ENCODE measurements around the gene AFF1.

AFF1 gene

GRCh38 chr4:86950831-86951525 is 16.2 kb downstream of the AFF1 start:
- DNase-seq (ENCODE audit: low read depth) = no peak

- no peak for DNase-seq (ENCODE audit: low read depth)
Observed at GRCh38 chr4:86955888-86956451, 21.2 kb downstream of the AFF1 start.

- DNase-seq (ENCODE audit: low read depth) = no peak
Observed at GRCh38 chr4:86957215-86957614, 22.4 kb downstream of the AFF1 start.

- DNase-seq (ENCODE audit: low read depth) = no peak
Observed at GRCh38 chr4:86959588-86960500, 25.0 kb downstream of the AFF1 start.

DNA sequence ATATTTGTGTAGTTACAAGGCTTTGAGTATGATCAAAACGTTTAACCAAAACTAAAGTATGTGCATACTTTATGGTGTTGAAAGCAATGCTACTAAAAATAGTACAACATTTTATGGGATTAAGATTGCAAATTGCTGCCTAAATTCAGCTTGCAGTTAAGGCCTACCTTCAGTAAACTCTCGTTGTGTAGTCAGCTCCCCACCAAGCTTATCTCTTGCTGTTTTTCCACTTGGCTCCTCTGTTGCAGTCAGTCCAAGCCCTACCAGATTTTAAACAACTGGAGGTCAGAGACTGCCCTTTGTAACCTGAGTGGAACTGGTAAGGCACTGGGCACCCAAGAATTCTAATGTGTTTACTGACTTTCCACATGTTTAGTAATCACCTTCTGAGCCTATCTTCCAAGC is 25.7 kb downstream of the AFF1 start:
- DNase-seq (ENCODE audit: low read depth) = no peak

DNA sequence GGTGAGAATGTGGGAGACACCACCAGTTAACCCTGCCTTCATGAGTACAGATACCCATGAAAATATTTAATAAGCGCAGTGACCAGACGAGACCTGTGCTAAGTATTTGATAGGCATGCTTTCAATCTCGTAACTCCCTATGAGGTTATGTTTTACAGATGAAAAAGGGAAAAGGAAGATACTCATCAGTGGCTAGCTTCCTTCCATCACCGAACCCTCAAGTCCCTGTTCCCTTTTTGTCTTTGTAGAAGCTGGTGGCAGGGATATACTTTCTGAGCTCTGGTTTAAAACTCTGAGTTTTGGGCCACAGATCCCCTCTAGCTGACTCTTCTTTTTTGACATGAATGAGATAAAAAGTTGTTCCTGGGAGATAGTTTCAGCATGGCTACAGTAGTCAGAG is 26.3 kb downstream of the AFF1 start:
- no peak for DNase-seq (ENCODE audit: low read depth)

GRCh38 chr4:86961605-86962295 is 26.9 kb downstream of the AFF1 start:
- DNase-seq (ENCODE audit: low read depth) = no peak

GRCh38 chr4:86963697-86964096 is 28.9 kb downstream of the AFF1 start:
- DNase-seq (ENCODE audit: low read depth) = no peak

DNA sequence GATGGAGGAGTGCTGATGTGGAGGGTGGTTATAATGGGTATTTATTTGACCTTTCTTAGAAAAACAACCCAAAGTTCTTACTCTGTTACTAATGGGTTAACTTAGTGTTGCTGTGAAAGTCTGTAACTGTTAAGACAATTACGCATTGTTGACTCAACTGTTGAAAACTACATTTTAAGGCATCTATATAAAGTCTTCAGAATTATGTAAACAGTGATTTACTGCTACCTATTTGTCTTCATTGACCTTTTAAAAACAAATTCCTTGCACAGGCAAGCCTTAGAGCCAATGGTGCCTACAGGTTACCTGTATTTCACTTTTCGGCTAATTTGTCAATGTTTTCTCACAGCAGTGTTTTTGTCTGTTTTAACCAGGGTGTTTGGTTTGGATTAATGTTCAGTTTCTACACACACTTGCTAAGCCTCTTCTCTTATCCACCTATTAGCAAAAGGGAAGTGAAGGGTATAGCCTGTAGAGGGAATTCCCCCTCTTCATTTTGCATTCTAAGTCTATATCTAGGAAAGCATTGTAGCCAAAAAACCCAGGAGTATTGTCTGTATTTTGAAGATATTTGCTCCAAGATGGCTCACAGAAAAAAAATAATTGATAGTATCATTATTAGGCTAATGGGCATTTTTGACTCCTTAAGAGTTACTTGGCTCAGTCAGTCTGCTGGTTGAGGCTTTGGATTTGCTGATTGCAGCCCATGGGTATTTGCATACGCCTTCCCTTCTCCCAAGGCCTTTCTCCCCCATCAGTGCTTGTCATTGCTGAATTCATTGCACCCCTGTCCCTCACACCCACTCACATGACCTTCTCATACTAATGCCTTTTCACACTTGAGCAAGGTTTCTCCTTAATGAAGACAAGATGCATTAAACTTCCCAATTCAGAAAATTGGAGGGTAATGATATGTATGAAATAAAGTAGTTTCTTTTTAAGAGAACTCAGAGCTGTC is 30.5 kb downstream of the AFF1 start:
- DNase-seq (ENCODE audit: low read depth) = no peak

DNA sequence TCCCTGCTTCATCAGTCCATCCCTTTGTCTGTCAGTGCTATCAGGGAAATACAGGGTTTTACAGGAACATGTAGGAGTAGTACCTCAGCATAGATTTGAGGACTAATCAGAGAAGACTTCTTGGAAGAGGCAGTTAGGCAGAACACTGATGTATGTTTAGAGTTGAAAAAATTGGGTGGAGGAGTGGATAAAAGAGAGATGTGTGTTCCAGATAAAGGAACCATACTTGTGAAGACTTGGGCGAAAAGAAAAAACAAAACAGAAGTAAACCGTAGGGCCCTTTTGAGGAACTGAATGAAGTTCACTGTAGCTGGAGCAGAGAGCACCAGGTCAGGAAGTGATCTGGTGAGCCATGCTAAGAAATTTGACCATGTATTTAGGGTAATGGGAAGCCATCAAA is 32.3 kb downstream of the AFF1 start:
- DNase-seq (ENCODE audit: low read depth) = no peak

DNA sequence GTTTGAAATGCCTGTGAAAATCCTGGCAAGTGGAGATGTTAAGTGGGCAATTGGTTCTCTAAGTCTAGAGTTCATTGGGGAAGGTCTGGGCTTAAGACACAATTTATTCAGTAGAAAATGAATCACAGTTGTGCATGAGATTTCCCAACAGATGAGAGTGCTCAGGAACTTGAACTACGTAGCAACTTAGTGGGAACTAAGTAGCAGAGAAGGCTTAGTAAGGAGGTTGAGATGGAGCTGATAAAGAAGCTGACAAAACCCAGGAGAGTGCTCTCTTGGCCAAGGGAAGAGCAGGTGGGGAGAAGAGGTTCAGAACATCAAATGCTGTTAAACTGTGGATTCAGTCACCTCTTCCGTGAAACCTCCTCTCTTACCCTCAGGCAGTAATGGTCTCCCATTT is 33.0 kb downstream of the AFF1 start:
- no peak for DNase-seq (ENCODE audit: low read depth)

- no peak for DNase-seq (ENCODE audit: low read depth)
Observed at GRCh38 chr4:86968547-86968946, 33.7 kb downstream of the AFF1 start.

DNA sequence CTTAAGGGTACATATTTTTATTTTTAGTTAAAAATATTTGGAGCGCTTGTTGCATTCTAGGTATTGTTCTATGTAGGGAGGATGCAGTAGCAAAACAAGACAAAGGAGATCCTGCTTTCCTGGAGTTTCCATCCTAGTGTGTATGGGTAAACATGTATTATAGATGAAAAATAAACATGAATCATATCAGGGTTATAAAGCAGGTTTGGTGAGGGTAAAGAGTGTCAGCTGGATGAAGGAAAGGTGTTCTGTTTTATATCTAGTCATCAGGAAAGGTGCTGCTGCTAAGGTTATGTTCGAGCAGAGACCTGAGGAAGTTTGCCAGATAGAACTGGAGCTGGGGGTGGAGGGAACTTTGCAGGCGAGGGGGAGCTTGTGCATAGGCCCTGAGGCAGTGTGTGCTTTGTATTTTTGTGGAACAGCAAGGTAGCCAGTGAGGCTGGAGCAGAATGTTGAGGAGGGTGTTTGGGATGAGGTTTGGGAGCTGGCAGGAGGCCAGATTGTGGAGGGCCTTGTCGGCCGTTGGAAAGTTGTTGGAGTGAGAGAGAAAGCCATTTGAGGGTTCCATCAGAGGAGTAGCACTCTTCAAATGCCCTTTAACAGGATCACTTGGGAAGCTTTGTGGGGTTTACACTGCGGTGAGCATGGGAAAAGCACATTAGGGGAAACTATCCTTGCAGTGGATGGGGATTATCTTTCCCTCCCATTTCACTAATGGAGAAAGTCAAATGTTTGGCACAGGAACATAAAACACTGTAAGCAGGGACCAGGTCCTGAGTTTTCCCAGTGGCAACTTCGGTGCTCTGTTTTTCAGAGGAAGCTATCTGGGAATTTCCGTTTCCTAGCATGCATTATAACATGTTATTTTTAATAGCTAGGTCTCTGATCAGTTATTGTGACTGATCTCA is 35.9 kb downstream of the AFF1 start:
- DNase-seq (ENCODE audit: low read depth) = no peak

DNA sequence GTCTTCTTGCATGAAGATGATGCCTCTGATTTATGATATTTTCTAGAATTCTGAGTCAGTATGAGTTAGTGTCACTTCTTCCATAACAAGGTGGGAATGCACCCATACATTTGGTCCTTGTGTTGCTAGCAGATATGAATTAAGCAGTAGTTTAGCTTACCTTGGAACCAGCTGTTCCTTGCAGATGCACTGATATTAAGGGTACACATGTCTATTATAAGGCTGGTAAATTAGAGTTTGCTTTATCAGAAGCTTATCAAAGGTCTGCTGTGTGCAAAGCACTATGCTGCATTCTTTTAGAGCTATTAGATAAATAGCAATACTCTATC is 36.5 kb downstream of the AFF1 start:
- no peak for DNase-seq (ENCODE audit: low read depth)

- DNase-seq (ENCODE audit: low read depth) = no peak
Observed at GRCh38 chr4:86972997-86973396, 38.2 kb downstream of the AFF1 start.

DNA sequence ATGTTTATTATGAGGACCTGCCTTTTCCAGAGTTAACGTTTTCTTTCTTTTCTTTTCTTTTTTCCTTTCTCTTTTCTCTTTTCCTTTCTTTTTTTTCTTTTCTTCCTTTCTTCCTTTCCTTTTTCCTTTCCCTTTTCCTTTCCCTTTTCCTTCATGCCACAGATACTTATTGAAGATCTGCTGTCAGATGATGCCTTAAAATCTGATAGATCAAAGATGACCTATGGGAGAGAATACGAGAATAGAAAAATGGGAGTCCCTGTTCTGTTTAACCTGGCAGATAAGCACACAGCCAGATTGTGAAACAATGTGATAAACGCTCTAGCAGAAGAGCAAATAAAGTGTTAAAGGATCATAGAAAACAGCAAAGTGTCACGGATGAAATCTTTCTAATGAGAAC is 38.9 kb downstream of the AFF1 start:
- no peak for DNase-seq (ENCODE audit: low read depth)

GRCh38 chr4:86974551-86974994 is 39.8 kb downstream of the AFF1 start:
- DNase-seq (ENCODE audit: low read depth) = no peak

GRCh38 chr4:86975927-86976326 is 41.1 kb downstream of the AFF1 start:
- DNase-seq (ENCODE audit: low read depth) = no peak

DNA sequence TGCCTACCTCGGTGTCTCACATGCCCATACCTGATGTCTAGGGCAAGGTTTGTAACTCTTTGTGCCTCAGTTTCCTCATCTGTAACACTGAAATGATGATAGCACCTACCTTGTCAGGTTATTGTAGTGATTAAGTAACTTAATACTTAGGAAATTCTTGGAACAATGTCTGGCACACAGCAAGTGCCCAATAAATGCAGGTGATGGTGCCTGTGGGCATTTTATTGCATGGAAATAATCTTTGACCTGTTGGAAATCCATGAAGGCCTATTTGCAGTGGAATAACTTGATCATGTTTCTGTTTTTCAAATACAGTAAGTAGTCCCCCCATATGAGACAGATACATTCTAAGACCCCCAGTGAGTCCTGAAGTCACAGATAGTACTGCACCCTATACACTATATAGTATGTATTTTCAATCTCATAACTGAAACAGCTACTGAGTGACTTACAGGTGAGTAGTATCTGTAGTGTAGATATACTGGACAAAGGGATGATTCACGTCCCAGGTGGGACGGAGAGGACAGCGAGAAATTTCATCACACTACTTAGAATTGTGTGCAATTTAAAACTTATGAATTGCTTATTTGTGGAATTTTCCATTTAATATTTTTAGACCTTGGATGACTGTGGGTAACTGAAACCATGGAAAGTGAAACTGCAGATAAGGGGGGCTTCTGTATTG is 42.1 kb downstream of the AFF1 start:
- DNase-seq (ENCODE audit: low read depth) = no peak

Measured in stimulated activated CD4-positive, alpha-beta T cell treated with anti-CD3 and anti-CD28 coated beads, Interleukin-2, amount 100 ng/mL, for 4 hours (primary cell).